Fibroblast of gingiva (primary cell): ENCODE measurements around the gene PHRF1.

Experiments used
- DNase-seq: peaks from one replicate; pipeline ENCODE4 v3.0.0-alpha.2; 2011; ENCODE audit warnings: low read depth

PHRF1 gene

DNA sequence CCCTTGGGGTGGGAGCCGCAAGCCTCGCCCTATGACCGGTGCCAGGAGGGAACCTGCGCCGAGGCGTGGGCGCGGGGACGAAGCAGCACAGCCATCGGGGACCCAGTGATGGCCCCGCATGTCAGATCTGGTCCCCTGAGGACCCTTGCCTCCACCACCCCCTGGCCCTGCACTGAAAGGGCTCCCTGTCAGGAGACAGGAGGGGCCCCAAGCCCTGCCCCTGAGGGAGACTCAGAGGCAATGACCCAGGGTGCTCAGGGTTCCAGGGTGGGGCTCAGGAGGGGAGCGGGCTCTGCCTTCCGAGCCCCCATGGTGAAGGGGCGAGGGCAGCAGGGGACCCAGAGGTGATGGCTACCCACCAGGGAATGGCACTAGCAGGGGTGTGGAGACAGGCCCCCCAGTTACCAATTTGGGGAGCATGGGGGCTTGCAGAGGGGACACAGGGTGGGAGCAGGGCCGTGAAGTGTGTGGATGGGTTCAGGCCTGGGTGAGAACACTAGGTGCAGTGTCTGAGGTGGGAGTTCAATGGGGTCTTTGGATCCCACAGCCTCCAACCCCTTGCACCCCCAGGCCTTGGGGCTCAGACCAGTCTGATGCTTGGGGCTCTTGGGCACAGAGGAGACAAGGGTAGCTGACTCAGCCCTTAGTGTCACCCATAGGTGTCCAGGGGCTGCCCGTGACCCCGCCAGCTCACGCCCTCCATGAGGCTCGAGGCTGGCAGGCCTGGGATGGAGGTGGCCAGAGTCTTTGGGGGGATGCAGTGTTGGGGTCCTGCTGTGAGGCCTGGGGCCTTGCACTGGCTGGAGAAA, 38.4 kb upstream of the PHRF1 start:
- DNase-seq: no peak

DNA sequence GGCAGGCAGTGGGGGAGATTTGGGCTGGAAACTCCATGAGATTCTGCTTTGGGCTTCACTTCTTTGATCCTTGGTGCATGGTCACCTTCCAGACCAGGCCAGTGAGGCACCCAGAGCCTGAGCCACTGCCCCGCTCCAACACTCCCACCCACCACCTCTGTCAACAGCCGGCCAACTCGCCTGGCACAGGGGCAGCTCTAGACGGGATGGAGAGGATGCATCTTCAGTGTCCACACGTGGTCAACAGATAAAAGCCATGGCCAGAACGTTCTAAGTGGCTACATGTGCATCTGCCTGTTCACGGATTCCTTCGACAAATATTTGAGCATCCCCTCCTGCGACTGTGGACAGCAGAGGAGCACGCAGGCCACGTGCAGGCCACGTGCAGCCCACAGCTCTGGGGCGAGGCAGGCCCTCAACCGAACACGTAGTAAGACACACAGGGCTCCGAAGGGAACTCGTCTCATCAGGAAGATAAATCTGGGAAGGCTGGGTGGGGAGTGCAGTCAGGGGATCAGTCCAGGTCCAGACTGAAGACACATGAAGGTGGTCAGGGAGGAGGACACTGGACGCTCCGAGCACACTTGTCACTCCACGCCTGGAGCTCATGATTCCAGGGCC, 37.7 kb upstream of the PHRF1 start:
- DNase-seq: no peak

DNA sequence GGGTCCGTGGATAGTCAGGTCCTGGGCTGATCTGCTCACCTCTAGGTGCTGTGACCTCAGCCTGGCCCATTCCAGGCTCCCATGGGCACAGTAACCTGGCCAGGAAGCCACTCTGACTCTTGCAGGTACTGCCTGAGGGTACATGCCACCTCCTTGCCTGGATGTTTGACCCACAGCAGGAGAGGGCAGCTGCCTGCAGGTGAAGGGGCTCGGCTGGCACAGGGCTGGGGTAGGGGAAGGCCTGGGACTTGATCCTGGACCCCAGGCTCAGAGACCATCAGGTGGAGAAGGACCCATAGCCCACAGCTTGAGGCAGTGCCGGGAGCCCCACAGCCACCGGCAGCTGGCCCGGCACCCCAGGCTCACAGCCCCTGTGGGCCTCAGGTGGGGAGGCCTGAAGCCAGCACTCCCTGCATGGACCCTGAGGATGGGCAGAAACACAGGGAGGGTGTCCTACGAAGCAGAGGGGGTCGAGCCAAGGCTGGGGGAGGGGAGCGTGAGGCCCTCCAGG, 36.2 kb upstream of the PHRF1 start:
- DNase-seq: no peak

GRCh38 chr11:540583-541432, 35.5 kb upstream of the PHRF1 start:
- DNase-seq: no peak

DNA sequence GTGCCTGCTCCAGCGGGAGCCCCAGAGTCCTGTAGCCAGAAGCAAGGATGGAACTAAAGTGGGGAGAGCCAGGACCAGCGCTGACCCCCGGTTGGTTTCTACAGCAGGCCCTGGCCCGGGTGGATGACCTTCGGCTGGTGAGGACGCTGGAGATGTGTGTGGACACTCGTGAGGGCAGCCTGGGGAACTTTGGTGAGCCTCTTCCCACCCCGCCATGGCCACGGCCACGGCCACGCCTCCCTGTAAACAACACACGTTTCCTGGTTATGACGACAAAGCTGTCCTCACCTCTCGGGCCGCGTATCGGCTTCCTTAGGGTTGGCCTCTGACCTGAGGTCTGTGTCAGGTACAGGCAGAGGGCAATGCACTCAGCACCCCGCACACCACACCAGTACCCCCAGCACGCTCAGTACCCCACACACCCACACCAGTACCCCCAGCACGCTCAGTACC, 34.8 kb upstream of the PHRF1 start:
- no peak for DNase-seq

- DNase-seq: no peak
Measured at GRCh38 chr11:544817-545166, 31.5 kb upstream of the PHRF1 start.

DNA sequence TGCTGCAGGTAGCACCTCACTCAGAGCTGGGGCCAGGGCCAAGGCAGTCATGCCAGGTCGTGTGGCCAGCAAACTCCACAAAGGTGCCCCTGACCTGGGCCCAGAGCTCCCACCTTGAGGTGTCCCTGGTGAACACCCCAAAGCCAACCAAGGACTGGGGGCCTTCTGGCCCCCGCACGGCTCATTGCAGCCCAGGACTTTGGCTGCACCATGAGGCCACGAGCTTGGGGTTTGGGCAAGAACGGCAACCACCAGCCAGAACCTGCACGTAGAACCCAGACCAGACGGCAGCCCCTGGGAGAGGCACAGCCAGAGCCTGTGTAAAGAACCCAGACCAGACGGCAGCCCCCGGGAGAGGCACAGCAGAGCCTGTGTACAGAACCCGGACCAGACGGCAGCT, 31.1 kb upstream of the PHRF1 start:
- DNase-seq: no peak

DNA sequence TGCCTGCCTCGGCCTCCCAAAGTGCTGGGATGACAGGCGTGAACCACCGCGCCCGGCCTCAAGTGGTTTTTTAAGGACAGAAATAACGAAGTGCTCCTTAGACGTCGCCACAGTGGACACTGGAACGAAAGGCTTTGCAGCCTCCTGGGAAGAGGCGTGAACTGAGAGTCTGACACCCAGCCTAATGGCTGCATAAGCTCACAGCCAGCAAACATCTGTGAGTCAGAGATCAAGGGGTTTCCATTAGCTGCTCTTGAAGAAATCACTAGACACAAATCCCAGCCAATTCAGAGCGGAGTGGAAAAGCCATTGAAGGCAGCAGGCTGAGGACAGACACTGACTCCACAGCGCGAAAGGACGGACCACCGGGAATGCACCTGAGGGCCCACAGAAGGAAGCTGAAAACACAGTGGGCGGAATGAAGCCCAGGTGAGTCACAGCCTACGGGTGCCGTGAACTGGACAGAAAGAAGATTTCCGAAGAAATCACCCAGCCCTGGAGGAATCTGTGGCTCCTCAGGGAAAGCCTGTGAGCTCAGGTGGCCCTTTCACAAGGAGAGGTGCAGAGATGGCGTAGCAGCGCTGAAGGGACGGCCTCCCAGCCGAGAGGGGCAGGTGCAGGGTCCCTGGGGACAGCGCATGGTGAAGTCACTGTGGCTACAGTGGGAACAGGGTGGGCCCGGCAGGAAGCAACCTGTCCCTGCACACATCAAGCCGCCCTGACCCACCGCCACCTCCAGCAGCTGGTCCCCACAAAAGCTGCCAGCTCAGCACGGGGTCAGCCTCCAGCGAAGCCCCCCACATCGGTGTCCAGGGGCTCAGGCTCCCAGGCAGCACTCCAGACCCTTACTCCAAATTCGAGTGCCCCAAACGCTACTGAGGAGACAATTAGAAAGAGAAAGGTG, 27.3 kb upstream of the PHRF1 start:
- no peak for DNase-seq

DNA sequence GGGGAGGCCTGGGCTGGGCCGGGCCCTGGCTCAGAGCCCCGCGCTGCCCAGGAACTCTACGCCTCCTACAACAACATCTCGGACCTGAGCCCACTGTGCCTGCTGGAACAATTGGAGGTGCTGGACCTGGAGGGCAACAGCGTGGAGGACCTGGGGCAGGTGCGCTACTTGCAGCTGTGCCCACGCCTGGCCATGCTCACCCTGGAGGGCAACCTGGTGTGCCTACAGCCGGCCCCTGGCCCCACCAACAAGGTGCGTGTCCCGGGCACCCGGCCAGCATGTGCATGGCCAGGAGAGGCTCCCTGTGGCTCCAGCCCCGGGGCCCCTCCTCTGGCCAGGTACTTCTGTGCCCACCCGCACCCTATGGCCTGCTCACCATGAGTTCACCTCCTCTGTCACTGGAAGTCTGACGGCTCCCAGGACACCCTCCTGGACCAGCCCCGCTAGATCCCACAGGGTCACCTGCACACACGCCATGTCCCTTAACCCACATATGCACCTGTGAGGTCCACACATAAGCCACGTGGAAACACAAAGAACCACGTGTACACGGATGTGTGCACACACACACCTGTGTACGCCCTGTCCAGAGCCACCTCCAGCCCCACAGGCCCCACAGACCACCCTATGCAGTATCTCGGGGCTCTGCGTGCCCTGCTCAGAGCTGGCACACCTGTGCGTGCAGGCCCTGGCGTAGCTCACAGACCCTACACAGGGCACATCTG, 26.1 kb upstream of the PHRF1 start:
- DNase-seq: no peak

GRCh38 chr11:550746-551085, 25.6 kb upstream of the PHRF1 start:
- DNase-seq: no peak

GRCh38 chr11:551131-551530, 25.1 kb upstream of the PHRF1 start:
- DNase-seq: no peak

GRCh38 chr11:551596-551995, 24.7 kb upstream of the PHRF1 start:
- no peak for DNase-seq

DNA sequence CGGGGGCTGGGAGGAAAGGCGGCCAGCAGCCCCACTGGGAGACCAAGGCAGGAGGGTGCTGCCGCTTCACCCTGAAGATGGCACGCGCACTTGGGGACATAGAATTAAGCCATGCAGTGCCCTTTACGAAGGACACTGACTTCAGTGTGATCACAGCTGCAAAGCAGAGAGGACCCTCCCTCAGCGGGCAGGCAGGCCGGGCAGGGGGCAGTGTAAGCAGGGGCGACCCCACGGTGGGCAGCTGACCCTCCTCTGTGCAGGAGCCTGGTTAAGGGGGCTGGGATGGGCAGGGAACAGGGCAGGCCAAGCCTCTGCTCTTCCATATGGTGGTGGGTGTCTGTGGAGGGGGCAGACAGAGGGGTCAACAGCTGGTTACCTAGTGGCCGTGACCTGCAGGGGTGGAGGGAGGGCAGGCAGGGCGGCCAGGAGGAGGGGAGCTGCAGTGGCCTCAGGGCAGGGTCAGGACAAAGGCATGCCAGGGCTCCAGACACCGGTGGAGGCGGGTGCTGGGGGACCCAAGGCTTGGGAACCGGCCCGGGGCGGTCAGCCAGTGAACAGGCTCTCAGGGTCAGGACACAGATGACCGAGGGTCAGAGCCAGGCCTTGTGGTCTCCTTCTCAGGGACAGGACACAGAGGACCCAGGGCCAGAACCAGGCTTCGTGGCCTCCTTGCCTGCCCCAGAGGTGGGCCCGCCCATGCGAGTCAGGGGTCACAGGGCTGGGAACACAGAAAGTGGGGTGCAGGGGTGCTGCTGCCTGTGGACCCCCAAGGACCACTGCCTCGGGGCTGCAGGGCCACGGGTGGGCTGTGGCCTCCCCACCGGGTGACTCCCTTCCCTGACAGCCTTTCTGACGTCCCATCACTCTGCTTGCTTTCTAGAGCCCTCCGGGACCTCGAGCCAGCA, 22.9 kb upstream of the PHRF1 start:
- no peak for DNase-seq

- DNase-seq: no peak
Measured at GRCh38 chr11:553988-554340, 22.3 kb upstream of the PHRF1 start.

- no peak for DNase-seq
Measured at GRCh38 chr11:554428-555226, 21.6 kb upstream of the PHRF1 start.

DNA sequence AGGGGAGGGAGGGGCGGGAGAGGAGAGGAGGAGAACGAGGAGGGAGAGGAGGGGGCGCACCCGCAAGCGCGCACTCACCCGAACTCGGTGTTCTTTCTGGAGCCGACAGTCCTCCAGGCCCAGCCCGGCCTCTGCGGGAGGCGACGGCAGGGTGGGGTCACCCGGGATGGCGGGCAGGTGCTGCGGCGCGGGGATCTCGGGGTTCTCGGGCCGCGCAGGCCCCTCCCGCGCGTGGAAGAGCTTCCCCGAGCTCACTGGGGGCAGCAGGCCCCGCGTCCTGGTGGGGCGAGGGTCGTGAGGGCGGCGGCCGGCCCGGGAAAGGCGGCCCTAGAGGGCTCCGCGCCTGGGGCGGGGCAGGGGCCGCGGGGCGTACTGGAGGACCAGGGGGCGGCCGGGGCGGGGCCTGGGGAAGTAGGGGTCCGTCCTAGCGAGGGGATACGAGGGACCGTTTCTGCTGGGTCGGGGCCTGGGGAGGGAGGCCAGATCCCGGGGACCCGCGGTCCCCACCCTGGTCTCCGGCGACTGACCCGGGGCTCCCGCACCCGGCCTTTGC, 21.0 kb upstream of the PHRF1 start:
- DNase-seq: no peak

GRCh38 chr11:555780-556661, 20.2 kb upstream of the PHRF1 start:
- no peak for DNase-seq

- no peak for DNase-seq
Measured at GRCh38 chr11:556662-557256, 19.5 kb upstream of the PHRF1 start.
